Upper lobe of left lung (tissue), 4 donors: ENCODE results near the gene IKZF2.

Source experiments
- POLR2A ChIP-seq, 4 donors: fragments of 450-650 bp; IDR thresholded peaks; one replicate each; pipeline ENCODE4 v1.5.1; 2016 to 2017; ENCODE audit warnings: antibody characterized with exemption in 4 of 4, mild to moderate bottlenecking in 2 of 4
- POLR2AphosphoS5 ChIP-seq, 2 donors: sonication (generic); formaldehyde crosslinking; IDR thresholded peaks; one replicate each; pipeline ENCODE4 v1.5.1; 2017; ENCODE audit warnings: antibody characterized with exemption in 2 of 2
- TF ChIP-seq, protein P1 (sequence below), 6 experiments: fragments of 450-650 bp in 4 of 6; fragments of 200-600 bp in 2 of 6; sonication (generic) in 2 of 6; IDR thresholded peaks; one replicate each; pipeline ENCODE4 v1.5.1; 2016 to 2019; ENCODE audit warnings: antibody characterized with exemption in 6 of 6

DNA sequence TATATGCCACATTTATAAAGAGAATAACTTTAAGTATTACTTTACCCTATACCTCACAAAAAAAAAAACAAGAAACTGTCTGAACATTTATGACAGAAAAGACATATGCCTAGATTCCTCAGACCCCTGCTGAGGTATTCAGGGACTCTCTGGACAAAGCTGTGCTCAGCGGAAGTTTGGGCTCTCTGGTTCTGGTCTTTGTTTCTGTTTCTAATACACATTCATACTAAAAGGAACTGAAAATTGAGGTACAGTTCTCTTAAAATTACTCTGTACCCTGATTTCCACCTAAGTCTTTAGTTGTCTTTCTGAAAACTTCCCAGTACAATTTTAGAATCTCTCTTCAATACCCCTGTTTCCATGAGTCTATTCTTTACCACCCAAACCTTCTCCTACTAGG lies 160.3 kb downstream of the IKZF2 start:
- TF ChIP-seq POLR2A (IDR thresholded peaks at IDR 0.05) (no peak), POLR2AphosphoS5 (IDR thresholded peaks at IDR 0.05) (no peak)
- TF ChIP-seq, protein P1, sequence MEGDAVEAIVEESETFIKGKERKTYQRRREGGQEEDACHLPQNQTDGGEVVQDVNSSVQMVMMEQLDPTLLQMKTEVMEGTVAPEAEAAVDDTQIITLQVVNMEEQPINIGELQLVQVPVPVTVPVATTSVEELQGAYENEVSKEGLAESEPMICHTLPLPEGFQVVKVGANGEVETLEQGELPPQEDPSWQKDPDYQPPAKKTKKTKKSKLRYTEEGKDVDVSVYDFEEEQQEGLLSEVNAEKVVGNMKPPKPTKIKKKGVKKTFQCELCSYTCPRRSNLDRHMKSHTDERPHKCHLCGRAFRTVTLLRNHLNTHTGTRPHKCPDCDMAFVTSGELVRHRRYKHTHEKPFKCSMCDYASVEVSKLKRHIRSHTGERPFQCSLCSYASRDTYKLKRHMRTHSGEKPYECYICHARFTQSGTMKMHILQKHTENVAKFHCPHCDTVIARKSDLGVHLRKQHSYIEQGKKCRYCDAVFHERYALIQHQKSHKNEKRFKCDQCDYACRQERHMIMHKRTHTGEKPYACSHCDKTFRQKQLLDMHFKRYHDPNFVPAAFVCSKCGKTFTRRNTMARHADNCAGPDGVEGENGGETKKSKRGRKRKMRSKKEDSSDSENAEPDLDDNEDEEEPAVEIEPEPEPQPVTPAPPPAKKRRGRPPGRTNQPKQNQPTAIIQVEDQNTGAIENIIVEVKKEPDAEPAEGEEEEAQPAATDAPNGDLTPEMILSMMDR (IDR thresholded peaks at IDR 0.05) = no peak
